Coronary artery (tissue), 2 donors: ENCODE results near the gene FBLN2.
A peak's percentile ranks its signal among the peaks of the same experiment; 100 is the strongest.

ENCODE experiments used
- DNase-seq: peaks from one replicate; pipeline ENCODE4 v3.0.0-alpha.2; 2017; ENCODE audit warnings: low spot score
- H3K27ac ChIP-seq, 2 donors: fragments of 200-600 bp; sonication (generic); one replicate each; pipeline ENCODE4 v1.5.1; 2016 to 2019
- H3K4me3 ChIP-seq: fragments of 200-600 bp; sonication (generic); 2 replicates; pipeline ENCODE4 v1.5.1; 2016; ENCODE audit warnings: mild to moderate bottlenecking, moderate library complexity
- CTCF ChIP-seq: fragments of 200-600 bp; sonication (generic); IDR thresholded peaks from one replicate; pipeline ENCODE4 v1.5.1; 2019; ENCODE audit warnings: antibody characterized with exemption

FBLN2 gene

GRCh38 chr3:13620281-13620680, 71.4 kb downstream of the FBLN2 start:
- no peak for DNase-seq
- H3K27ac ChIP-seq = no peak overlapping the region
- H3K4me3 ChIP-seq = no peak overlapping the region
- no peak for TF ChIP-seq CTCF

GRCh38 chr3:13620776-13621365, 71.9 kb downstream of the FBLN2 start:
- DNase-seq = no peak
- TF ChIP-seq CTCF = no peak
- Histone ChIP-seq H3K4me3 (no peak overlapping the region), H3K27ac (no peak overlapping the region)

DNA sequence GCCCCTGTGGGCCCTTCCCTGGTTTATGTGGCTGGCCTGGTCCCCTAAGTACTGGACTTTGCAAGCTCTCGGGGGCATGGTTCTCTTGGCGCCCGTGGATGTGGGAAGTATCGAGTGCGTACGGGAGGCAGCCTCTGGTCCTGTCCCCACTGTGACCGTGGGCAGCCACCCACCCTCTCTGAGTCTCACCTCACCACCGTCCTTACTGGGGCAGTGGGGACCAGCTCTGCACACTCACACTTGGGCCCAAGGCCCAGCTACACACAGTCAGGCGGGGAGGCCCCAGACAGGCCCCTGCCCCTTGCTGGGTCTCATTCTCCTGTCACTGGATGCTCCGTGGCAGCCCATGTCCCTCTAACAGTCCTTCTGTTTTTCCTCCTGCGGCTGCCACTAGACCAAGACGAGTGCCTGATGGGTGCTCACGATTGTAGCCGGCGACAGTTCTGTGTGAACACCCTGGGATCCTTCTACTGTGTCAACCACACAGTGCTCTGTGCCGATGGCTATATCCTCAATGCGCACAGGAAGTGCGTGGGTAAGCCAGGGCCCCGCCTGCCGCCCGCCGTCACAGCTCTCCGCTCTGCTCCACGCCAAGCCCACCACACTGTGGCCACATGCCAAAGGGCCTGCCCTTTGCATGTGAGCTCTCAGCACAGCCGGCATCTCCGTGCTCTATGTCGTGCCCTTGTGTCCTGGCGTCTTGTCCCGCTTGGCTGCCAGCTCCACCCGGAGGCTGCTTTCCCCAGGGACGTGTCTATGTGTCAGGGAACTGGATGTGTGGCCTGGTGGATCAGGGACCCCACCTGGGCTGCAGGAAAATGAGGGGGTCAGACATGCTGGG, 72.7 kb downstream of the FBLN2 start:
- DNase-seq = no peak
- H3K4me3 ChIP-seq = no peak overlapping the region
- no peak for TF ChIP-seq CTCF
- no peak overlapping the region for H3K27ac ChIP-seq

DNA sequence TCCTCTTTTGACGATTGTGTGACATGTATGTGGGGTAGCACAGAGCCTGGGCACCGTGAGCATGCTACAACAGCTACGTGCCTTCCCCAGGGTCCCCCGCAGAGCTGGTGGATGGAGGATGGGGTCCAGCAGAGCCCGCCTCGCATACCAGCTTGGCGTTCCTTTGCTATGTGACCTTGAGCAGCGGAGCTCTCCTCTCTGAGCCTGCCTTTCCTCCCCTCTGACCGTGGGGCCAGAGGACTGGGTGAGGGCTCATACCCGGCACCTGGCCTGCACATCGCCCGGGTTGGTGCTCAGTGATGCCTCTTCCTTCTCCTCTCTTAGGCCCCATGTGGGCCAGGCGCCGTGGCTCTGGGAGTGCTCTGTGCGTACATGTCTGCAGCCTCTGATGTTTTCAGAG, 73.4 kb downstream of the FBLN2 start:
- TF ChIP-seq CTCF = no peak
- no peak for DNase-seq
- Histone ChIP-seq H3K27ac (no peak overlapping the region), H3K4me3 (no peak overlapping the region)

DNA sequence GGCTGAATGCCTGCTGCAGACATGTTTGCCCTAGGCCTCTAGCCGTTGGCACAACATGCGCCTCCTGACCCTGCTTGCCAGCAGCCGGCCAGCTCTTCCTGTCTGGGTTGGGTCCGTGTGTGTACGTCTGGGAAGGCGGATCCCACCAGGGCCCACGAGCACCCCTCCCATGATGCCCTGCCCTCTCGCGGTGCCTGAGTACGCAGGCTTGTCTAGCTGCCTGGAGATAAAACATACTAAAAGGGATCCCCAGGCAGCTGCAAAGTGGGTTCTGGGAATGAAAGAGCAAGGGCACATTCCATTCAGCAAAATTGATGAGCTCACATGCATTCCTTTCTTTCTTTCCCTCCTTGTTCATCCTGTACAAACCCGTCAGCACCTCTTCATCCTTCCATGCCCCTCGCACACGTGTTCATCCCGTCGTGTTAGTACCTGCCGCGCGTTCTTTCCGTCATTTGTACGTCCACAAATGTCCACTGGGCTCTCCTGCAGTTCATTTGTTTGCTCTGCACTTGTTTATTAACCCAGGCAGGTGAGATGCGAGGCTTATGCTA, 74.3 kb downstream of the FBLN2 start:
- peak overlapping the region in 1 of 2 donors; percentile 11 for H3K27ac ChIP-seq
- no peak overlapping the region for H3K4me3 ChIP-seq
- no peak for DNase-seq
- TF ChIP-seq CTCF = no peak

DNA sequence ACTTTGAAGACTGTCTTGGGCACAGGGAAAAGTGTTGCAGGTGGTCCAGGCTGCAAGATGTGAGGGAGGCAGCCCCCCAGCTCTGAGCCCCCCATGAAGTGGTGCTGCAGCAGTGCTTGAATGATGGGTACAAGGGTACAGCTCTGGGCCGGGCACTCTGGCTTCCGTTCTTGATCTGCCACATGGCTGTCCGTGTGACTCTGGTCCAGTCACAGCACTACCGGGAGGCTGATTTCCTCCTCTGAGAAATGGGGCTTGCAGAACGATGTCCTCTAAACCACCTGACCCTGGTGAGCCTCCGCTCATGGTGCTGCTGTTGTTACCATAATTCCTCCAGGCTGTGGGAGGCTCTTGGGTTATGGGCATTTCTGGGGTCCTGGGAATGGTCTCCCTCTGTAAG, 75.1 kb downstream of the FBLN2 start:
- no peak for DNase-seq
- Histone ChIP-seq H3K4me3 (no peak overlapping the region), H3K27ac (no peak overlapping the region)
- no peak for TF ChIP-seq CTCF
